Measurements from ENCODE around the gene STK38L. TPM values are rescaled to one million over a fixed set of nuclear protein-coding genes. Genes with fewer than 3 reads are reported as not detected.

The STK38L gene
- total and polyA plus RNA-seq, 10 donors: 6.4 to 39.8 (median 26.3) TPM

DNA sequence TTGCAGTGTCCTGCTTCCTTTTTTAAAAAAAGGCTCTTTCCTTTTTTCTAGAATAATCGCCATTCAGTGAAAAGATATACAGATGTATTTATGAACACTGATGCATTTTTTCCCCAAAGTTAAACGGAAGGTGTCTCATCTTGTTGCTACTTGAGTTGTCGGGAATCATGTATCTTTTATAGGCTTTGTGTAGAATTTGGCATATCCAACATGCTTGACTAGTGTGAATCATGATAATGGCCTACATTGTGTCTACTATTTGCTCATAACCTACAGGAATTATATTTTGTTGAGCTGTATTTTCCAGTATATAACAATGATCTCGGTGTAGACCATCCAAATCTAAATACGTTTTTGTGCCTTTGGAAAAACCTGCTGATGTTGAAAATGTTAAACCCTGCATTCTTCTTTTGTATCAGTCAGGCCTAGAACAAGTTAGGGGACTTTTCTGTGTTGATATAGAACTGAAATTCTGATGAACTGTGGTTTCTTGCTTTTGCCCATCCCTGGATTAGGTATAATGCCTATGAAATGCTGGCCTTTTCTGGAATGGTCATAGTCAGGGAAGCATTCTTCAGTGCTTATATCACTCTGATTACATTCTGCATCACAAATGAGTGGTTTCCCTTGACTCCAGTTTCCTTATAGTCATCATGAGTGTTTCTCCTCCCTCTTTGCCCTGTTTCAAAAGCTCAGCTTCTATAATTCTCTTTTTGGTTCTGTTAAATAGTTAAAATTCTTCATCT lies 99.3 kb downstream of the STK38L start:
- H3K4me3 ChIP-seq: no peak overlapping the region
- H3K9me3 ChIP-seq: no peaks in the 10 kb centered on the region
- intact Hi-C loops (cut with DNase I; ENCODE audit: low total_unique reads): no loop called here

DNA sequence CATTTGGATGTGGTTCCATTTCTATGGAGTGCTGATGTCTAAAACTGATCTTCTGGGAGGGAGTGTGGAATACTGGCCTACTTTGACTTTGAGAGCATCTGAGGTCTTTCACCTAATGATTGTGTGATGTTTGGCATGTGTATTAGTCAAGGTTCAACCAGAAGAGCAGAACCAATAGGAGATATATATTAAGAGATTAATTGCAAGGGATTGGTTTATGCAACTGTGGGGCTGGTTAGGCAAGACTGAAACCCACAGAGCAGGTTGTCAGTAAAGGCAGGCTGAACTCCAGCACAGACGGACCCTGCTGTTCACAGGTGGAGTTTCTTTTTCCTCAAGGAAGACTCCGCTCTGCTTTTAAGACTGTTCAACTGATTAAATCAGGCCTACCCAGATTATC lies 100.2 kb downstream of the STK38L start:
- H3K4me3 ChIP-seq: no peak overlapping the region
- H3K4me1 ChIP-seq: no peaks in the 10 kb centered on the region
- H3K27me3 ChIP-seq (replicated peaks in 1 of 7): no peaks in the 10 kb centered on the region
- intact Hi-C loops (cut with DNase I; ENCODE audit: low total_unique reads): no loop called here
- 58 to 89% (median 79%) methylated on average over 2 of the region's 2 CpGs for WGBS, 5 donors
- TF ChIP-seq POLR2A (IDR thresholded peaks at IDR 0.05): no peak
- TF ChIP-seq POLR2AphosphoS5 (IDR thresholded peaks at IDR 0.05): no peak
- TF ChIP-seq, protein P1, sequence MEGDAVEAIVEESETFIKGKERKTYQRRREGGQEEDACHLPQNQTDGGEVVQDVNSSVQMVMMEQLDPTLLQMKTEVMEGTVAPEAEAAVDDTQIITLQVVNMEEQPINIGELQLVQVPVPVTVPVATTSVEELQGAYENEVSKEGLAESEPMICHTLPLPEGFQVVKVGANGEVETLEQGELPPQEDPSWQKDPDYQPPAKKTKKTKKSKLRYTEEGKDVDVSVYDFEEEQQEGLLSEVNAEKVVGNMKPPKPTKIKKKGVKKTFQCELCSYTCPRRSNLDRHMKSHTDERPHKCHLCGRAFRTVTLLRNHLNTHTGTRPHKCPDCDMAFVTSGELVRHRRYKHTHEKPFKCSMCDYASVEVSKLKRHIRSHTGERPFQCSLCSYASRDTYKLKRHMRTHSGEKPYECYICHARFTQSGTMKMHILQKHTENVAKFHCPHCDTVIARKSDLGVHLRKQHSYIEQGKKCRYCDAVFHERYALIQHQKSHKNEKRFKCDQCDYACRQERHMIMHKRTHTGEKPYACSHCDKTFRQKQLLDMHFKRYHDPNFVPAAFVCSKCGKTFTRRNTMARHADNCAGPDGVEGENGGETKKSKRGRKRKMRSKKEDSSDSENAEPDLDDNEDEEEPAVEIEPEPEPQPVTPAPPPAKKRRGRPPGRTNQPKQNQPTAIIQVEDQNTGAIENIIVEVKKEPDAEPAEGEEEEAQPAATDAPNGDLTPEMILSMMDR (IDR thresholded peaks at IDR 0.05 in 8 of 11, conservative IDR thresholded peaks at IDR 0.05 in 3 of 11): no peak
- DNase-seq: no peak
- H3K27ac ChIP-seq: no peak overlapping the region
- no peaks in the 10 kb centered on the region for H3K9me3 ChIP-seq
- H3K36me3 ChIP-seq: no peaks in the 10 kb centered on the region

More for the DNA sequence above, 99.3 kb downstream of the STK38L start:
- H3K36me3 ChIP-seq: no peaks in the 10 kb centered on the region
- no peak for DNase-seq
- H3K27me3 ChIP-seq (replicated peaks in 1 of 7): no peaks in the 10 kb centered on the region
- no peaks in the 10 kb centered on the region for H3K4me1 ChIP-seq
- WGBS, 5 donors: 91 to 95% (median 92%) methylated on average over 5 of the region's 5 CpGs
- no peak overlapping the region for H3K27ac ChIP-seq
- no peak for TF ChIP-seq POLR2AphosphoS5 (IDR thresholded peaks at IDR 0.05)
- TF ChIP-seq POLR2A (IDR thresholded peaks at IDR 0.05): no peak
- TF ChIP-seq, protein P1 (IDR thresholded peaks at IDR 0.05 in 8 of 11, conservative IDR thresholded peaks at IDR 0.05 in 3 of 11): no peak

DNA sequence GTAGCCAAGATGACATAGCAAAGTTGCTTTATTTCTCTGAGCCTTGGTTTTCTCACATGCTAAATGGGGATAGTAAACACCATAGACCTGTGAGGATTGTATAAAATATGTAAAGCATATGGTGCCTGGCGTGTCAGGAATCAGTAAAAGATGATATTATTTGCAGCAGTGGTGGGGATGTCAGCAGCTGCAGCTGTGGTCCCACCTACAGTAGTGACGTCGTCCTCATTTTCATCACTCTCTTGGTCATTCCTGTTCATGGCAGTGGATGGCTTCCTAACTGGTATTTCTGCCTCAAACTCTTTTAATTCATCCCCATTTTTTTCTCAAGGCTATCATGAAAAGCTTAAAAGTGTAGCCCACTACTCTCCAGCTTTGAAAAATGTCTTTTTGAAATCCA lies 100.7 kb downstream of the STK38L start:
- intact Hi-C loops (cut with DNase I; ENCODE audit: low total_unique reads): no loop called here
- no peaks in the 10 kb centered on the region for H3K4me1 ChIP-seq
- no peak for DNase-seq
- no peaks in the 10 kb centered on the region for H3K27me3 ChIP-seq (replicated peaks in 1 of 7)
- H3K36me3 ChIP-seq: no peaks in the 10 kb centered on the region
- no peaks in the 10 kb centered on the region for H3K9me3 ChIP-seq
- TF ChIP-seq POLR2A (IDR thresholded peaks at IDR 0.05) (no peak), POLR2AphosphoS5 (IDR thresholded peaks at IDR 0.05) (no peak)
- TF ChIP-seq, protein P1 (IDR thresholded peaks at IDR 0.05 in 8 of 11, conservative IDR thresholded peaks at IDR 0.05 in 3 of 11): no peak
- no peak overlapping the region for H3K27ac ChIP-seq
- no peak overlapping the region for H3K4me3 ChIP-seq
- WGBS, 5 donors: 66 to 91% (median 72%) methylated on average over 3 of the region's 3 CpGs

DNA sequence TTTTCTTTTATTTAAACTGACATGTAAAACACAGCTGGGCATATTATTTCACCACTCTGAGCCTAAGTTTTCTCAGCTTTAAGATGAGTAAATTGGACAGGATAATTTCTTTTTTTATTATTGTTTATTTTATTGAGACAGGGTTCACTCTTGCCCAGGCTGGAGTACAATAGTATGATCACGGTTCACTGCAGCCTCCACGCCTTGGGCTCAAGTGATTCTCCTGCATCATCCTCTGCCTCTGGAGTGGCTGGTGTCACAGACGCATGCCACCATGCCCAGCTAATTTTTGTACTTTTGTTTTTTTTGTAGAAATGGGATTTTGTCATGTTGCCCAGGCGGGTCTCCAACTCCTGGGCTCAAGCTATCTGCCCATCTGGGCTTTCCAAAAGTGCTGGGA lies 101.3 kb downstream of the STK38L start:
- Histone ChIP-seq H3K27me3 (replicated peaks in 1 of 7) (no peaks in the 10 kb centered on the region), H3K9me3 (no peaks in the 10 kb centered on the region), H3K27ac (no peak overlapping the region), H3K36me3 (no peaks in the 10 kb centered on the region), H3K4me1 (no peaks in the 10 kb centered on the region), H3K4me3 (no peak overlapping the region)
- 91 to 96% (median 92%) methylated on average over 4 of the region's 4 CpGs for WGBS, 5 donors
- TF ChIP-seq, protein P1 (IDR thresholded peaks at IDR 0.05 in 8 of 11, conservative IDR thresholded peaks at IDR 0.05 in 3 of 11): no peak
- TF ChIP-seq POLR2AphosphoS5 (IDR thresholded peaks at IDR 0.05) (no peak), POLR2A (IDR thresholded peaks at IDR 0.05) (no peak)
- DNase-seq: no peak
- intact Hi-C loops (cut with DNase I; ENCODE audit: low total_unique reads): no loop called here

Measured in spleen (tissue), 11 donors.